Measurements from ENCODE around the gene SH2D5. TPM values are rescaled to one million over a fixed set of nuclear protein-coding genes. Genes with fewer than 3 reads are reported as not detected.

Gene SH2D5
- total and polyA plus RNA-seq, 4 donors = 0.37 to 0.93 (median 0.52) TPM; not detected in 1

- no peak for TF ChIP-seq CTCF (IDR thresholded peaks at IDR 0.05; ENCODE audit: control extremely low read depth, extremely low read depth)
- Histone ChIP-seq H3K27ac (ENCODE audit: low read depth in 1 of 2, low read length in 1 of 2) (no peak overlapping the region), H3K9me3 (ENCODE audit: control insufficient read depth in 4 of 4, insufficient read depth in 3 of 4, low read length in 3 of 4) (no peaks in the 10 kb centered on the region), H3K4me1 (ENCODE audit: control insufficient read depth in 5 of 5, insufficient read depth in 5 of 5, low read length in 5 of 5) (peaks cover 0 to 7% (median 0%) of the 10 kb centered on the region in 5 donors), H3K36me3 (ENCODE audit: control insufficient read depth in 4 of 4, insufficient read depth in 4 of 4, low read length in 4 of 4) (no peaks in the 10 kb centered on the region), H3K27me3 (ENCODE audit: control insufficient read depth in 3 of 3, insufficient read depth in 3 of 3, low read length in 2 of 3) (no peaks in the 10 kb centered on the region), H3K9ac (ENCODE audit: insufficient read depth in 1 of 2, low read length in 2 of 2) (no peak overlapping the region), H3K4me3 (no peak overlapping the region)
- WGBS, 2 donors = 84 to 93% methylated on average over 26 of the region's 26 CpGs
- no peak for DNase-seq
- ATAC-seq (ENCODE audit: insufficient read depth, low FRiP score) = no peak
Observed at GRCh38 chr1:20686883-20687725, 45.4 kb downstream of the SH2D5 start.

- no peak for DNase-seq
- Histone ChIP-seq H3K36me3 (ENCODE audit: control insufficient read depth in 4 of 4, insufficient read depth in 4 of 4, low read length in 4 of 4) (no peaks in the 10 kb centered on the region), H3K4me1 (ENCODE audit: control insufficient read depth in 5 of 5, insufficient read depth in 5 of 5, low read length in 5 of 5) (peaks cover 0 to 7% (median 0%) of the 10 kb centered on the region in 5 donors), H3K27ac (ENCODE audit: low read depth in 1 of 2, low read length in 1 of 2) (peak overlapping the region; percentile 17 to 92), H3K9ac (ENCODE audit: insufficient read depth in 1 of 2, low read length in 2 of 2) (no peak overlapping the region), H3K4me3 (no peak overlapping the region), H3K27me3 (ENCODE audit: control insufficient read depth in 3 of 3, insufficient read depth in 3 of 3, low read length in 2 of 3) (no peaks in the 10 kb centered on the region), H3K9me3 (ENCODE audit: control insufficient read depth in 4 of 4, insufficient read depth in 3 of 4, low read length in 3 of 4) (no peaks in the 10 kb centered on the region)
- ATAC-seq (ENCODE audit: insufficient read depth, low FRiP score) = no peak
- no peak for TF ChIP-seq CTCF (IDR thresholded peaks at IDR 0.05; ENCODE audit: control extremely low read depth, extremely low read depth)
- WGBS, 2 donors = 79 to 85% methylated on average over 12 of the region's 12 CpGs
Observed at GRCh38 chr1:20685741-20686140, 46.8 kb downstream of the SH2D5 start.

- peak overlapping the region; percentile 59 for H3K4me3 ChIP-seq
- no peaks in the 10 kb centered on the region for H3K9me3 ChIP-seq (ENCODE audit: control insufficient read depth in 4 of 4, insufficient read depth in 3 of 4, low read length in 3 of 4)
- peaks cover 0 to 7% (median 0%) of the 10 kb centered on the region in 5 donors for H3K4me1 ChIP-seq (ENCODE audit: control insufficient read depth in 5 of 5, insufficient read depth in 5 of 5, low read length in 5 of 5)
- DNase-seq = peak in 2 of 3 donors; percentile 30 to 65
- no peak overlapping the region for H3K9ac ChIP-seq (ENCODE audit: insufficient read depth in 1 of 2, low read length in 2 of 2)
- WGBS, 2 donors = 62 to 73% methylated on average over 21 of the region's 21 CpGs
- H3K27ac ChIP-seq (ENCODE audit: low read depth in 1 of 2, low read length in 1 of 2) = peak overlapping the region; percentile 24 to 92
- no peaks in the 10 kb centered on the region for H3K27me3 ChIP-seq (ENCODE audit: control insufficient read depth in 3 of 3, insufficient read depth in 3 of 3, low read length in 2 of 3)
- TF ChIP-seq CTCF (IDR thresholded peaks at IDR 0.05; ENCODE audit: control extremely low read depth, extremely low read depth) = no peak
- ATAC-seq (ENCODE audit: insufficient read depth, low FRiP score) = peak; percentile 57
- no peaks in the 10 kb centered on the region for H3K36me3 ChIP-seq (ENCODE audit: control insufficient read depth in 4 of 4, insufficient read depth in 4 of 4, low read length in 4 of 4)
Observed at GRCh38 chr1:20685099-20685662, 47.3 kb downstream of the SH2D5 start.
